DOHH2 (cell line): ENCODE results near the gene PARM1.

ENCODE experiments used
- CTCF ChIP-seq: fragments of 200-600 bp; sonication (generic); IDR thresholded peaks from one replicate; pipeline ENCODE4 v1.5.1; 2014; ENCODE audit warnings: antibody characterized with exemption, mild to moderate bottlenecking, low read depth, low read length; ENCODE audit not compliant: poor library complexity, severe bottlenecking
- EZH2phosphoT487 ChIP-seq: fragments of 200-600 bp; sonication (generic); IDR thresholded peaks from 2 replicates; pipeline ENCODE4 v1.6.1; 2017; ENCODE audit warnings: borderline replicate concordance, mild to moderate bottlenecking, antibody characterized with exemption, low read length, moderate library complexity, mixed read lengths

DNA sequence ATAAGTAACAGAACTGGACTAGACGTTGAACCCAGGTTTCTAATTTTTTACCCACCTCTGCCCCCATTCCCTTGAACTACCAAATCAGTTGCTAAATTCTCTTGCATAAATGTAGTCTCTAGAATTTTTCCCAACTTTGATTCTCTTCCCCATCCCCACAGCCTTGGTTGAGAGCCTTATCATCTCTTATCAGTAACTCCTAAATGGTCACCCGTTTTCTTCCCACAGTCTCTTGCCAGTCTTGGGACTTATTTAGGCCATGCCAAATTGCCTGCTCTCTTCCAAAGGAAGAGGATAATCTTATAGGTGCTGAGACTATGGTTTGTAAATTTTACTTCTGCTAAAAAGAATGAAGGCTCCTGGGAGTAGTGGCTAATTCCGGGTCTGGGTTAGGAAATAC, 13.3 kb downstream of the PARM1 start:
- TF ChIP-seq CTCF (no peak), EZH2phosphoT487 (no peak)
